GM18502 (cell line): ENCODE measurements around the gene GPC5.
"Not testable (repeated sequence)": the region's sequence is repeated elsewhere in the genome, so short reads cannot be mapped to it uniquely, and the experiment has no call there.

Experiments
- ATAC-seq: cut with Tn5 transposase; IDR thresholded peaks from one replicate; pipeline ENCODE4 v1.9.1; 2021; ENCODE audit warnings: mild to moderate bottlenecking; ENCODE audit not compliant: unreplicated experiment, poor library complexity

The GPC5 gene

DNA sequence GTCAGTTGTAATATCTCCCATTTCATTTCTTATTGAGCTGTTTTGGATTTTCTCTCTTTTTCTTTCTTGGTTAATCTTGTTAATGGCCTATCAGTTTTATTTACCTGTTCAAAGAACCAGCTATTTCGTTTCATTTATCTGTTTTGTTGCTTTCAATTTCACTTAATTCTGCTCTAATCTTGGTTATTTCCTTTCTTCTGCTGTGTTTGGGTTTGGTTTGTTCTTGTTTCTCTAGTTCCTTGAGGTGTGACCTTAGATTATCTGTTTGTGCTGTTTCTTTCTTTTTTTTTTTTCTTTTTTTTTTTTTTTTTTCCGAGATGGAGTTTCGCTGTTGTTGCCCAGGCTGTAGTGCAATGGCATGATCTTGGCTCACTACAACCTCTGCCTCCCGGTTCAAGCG is 896.1 kb downstream of the GPC5 start:
- ATAC-seq = not testable (repeated sequence)

DNA sequence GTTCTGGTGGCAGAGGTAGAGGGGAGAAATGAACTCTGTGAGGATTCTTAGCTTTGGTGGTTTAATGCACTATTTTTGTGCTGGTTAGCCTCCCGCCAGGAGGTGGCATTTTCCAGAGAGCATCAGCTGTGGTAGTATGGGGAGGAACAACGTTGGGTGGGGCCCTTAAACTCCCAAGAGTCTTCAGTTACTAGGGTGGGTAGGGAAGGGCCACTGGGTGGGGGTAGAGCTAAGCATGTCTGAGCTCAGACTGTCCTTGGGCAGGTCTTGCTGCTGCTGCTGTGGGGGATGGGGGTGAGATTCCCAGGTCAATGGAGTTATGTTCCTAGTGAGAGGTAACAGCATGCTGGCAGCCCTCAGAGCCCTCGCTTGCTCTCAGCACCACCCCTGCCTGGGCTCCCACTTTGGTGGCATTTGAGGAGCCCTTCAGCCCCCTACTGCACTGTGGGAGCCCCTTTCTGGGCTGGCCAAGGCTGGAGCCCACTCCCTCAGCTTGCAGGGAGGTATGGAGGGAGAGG is 897.8 kb downstream of the GPC5 start:
- not testable (repeated sequence) for ATAC-seq

DNA sequence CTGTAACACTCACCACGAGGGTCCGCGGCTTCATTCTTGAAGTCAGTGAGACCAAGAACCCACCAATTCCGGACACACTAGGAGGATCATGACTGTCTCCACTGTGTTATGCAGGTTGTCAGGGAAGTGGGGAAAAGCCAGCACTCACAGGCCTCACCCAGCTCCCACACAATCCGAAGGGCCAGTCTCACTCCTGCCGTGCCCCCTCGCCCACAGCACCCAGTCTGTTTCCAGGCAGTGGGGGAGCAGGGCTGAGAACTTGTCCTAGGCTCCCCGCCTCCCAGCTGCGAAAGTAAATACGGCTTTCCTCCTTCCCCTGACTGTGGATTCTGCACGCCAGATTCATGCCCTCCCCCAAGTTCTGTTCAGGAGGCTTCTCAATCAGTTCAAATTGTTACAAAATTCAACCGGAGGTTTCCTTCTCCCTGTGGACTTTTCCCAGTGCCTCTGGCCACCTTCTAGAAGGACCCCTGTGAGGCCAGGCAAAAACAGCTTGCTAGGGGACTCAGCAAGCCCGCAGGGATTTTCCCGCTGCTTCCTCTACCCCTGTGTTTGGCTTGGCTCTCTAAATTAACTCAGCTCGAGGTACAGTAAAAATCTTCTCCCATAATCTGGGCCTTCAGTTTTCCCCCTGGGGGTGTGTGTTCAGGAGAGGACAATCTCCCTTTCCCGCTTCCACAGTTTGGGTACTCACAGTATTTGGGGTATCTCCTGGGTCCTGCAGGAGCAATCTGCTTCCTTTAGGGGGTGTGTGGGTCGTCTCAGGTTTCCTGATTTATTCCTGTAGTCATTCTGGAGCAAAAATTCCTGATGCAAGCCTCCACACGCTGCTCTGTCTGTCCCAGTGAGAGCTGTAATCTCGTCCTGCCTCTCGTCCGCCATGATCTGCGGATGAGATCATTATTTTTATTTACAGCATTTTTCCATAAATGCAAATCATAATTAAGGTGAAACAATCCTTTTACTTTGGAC is 899.8 kb downstream of the GPC5 start:
- no peak for ATAC-seq

DNA sequence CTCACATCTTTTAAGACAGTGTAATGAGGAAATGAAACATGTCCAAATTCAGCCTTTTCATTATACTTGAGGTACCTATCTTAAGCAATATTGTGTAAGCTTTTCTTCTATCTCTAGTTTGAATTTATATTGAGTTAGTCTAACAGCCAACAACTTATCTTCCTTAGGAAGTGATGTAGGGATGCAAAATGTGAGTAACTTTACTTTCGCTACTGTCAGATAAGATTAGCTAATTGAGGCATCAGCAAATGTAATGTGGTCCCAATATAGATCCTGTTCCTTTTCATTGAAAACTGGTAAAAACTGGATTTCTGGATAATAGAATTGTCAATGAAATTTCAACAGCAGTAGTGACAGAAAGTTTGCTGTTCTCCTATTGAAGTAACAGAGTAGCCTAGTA is 902.2 kb downstream of the GPC5 start:
- ATAC-seq = no peak

DNA sequence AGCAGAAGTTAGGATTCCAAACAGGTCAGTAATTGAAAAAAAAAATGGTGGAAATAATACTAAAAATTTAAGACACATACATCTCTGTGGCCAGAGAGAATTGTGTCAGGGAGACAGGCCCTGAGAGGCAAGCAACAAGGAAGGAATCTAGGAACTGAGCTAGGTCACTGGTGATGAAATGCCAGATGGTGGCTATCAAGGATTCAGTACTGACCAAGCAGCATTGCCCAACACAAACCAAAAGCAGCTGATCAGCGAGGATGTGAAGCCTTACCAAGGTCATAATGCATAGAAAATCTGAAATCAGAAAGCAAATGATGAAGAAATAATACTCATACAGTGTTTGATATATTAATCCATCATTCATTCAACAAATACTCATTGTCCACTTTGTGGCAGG is 905.0 kb downstream of the GPC5 start:
- ATAC-seq = no peak

DNA sequence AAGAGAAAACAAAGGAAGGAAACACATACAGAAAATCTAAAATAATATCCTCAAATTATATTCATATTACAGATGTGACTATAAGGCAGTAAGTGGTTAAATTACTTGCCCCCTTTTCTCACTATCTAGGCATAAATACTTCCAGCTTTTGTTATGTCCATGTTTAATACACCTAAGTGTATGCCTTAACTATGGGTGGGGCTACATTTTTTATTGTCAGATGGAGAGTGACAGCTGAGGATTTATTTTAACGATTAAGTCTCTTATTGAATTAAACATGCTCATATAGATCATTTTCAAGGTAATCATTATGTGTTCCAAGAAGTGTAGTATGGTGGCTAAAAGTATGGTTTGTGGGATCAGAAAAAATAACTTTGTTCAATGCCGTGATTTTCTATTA is 909.3 kb downstream of the GPC5 start:
- no peak for ATAC-seq

DNA sequence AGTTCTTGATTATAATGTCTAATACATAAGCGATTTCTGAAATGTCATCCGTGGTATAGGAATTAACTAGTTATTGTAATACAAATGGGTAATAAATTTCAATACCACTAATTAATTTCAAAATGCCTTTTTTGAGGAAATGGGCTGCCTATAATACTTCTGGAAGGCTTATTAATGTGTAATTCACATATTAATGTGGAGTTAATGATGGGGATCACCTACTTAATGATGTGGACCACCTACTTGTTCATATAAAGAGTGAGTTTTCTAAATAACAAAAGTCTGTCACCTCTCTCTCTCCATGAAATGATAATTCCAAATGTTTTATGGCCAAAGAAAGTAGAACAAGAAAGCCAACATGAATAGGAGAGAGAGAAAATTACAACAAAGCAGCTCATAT is 914.4 kb downstream of the GPC5 start:
- ATAC-seq = no peak

DNA sequence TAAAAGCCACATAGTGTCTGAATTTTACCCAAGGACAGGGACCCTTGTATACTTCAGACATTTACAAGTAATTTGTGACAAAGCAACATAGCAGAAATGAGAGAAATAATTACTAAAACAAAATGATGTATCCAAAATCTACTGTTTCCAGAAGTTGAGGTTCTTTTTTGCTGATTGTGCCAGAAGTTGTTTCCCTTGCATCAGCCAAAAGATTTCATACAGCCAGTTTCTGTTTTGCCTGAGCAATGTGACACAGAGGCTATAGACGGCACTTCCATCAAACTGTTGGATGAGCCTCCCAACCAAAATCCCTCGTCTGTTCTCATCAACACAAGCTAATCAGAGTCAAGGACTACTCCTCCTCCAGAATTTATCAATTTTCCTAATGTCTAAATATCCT is 915.0 kb downstream of the GPC5 start:
- no peak for ATAC-seq

DNA sequence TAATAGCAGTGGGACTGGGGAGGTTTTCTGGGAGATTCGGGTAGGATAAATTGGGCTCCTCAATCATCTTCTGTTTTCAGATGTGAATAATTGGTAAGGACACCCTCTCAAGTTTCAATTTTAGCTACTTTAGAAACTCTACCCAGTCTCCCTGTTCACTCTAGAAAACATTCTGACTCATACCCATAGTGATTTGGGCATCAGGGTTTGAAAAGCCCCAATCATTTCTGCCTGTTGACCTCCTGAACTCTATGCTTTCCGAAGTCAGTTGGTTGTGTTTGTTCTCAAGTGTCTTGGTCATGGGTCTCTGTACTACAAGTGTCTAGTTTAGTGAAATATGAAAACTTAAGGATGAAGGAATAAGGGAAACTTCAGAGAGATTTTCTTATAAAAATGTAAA is 916.8 kb downstream of the GPC5 start:
- no peak for ATAC-seq

DNA sequence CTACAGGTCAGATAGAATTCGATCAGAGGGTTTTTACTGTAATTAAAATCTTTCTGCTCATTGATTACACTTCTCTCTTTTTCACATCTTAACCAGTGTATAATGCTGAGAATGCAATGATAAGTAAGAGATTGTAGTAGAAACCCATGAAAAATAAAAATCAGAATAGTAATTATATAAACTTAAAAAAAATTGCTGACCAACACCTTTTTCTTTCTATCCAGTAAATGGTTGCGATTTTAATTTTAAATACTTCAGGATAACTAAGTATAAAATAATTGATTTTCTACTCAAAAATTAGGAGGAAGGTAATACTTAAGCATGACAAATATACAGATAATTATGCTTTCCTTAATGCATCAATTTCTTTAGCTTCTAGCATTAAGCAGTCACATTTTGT is 917.6 kb downstream of the GPC5 start:
- ATAC-seq = no peak

DNA sequence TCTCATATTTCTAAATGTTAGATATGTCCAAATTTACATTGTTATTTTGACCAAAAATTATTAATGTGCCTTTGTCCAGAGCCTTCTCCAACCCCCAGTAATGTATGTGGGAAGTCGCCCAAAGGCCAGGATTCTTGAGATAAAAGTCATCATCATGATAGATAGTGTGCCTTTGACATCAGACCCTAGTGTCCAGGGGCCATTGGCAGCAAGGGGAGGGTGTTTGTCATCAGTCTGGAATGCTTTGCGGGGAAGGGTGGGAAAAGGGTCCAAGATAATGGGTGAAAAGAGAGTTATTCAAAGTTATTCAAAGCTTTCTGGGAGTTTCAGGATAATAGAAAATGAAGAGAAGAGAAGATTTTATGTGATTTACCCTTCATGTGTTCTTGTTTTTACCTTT is 918.6 kb downstream of the GPC5 start:
- ATAC-seq = no peak

DNA sequence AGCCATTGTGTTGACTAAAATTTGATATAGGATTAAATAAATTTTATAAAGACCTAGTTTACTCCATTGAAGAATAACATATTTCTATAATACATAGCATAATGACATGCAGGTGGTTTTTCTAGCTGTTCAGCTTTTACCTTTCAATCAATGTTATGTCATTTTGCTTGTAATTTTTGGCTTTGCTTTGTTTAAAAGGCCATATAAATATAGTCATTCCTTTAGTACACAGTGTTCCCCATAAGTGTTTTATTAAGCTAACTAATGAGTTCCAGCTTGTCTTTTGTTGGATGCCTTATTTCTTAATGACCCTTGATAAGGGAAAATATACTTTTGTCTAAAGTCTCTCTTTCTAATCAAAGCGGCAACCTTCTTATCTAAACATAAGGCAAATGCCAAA is 921.9 kb downstream of the GPC5 start:
- no peak for ATAC-seq

DNA sequence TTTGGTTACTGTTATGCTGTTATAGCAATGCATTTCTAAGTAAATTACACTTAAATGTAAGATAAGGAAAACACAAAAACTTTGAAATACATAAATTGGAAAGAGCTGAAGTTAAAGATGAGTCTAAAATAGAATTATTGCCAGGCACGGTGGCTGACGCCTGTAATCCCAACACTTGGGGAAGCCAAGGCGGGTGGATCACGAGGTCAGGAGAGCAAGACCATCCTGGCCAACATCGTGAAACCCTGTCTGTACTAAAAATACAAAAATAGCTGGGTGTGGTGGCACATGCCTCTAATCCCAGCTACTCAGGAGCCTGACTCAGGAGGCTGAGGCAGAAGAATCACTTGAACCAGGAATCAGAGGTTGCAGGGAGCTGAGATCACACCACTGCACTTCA is 922.8 kb downstream of the GPC5 start:
- ATAC-seq = no peak

DNA sequence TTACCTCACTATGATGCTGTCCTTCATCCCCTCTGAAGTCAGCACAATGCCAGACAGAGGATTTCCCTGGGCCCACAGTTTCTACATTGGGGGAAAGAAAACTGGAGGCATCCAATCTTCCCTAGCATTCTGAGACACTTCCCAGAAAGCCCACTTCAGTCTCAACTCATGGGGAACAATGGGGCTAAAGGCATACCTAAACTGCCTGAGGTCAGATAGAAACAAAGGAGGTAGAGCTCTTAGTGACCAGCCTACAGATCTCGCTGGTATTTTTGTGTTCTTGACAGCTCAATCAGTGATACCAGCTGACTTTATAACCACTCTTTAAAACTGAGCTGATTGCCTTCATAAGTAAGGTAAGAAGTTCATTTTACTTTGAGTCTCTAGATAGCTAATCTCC is 947.2 kb downstream of the GPC5 start:
- ATAC-seq = no peak

DNA sequence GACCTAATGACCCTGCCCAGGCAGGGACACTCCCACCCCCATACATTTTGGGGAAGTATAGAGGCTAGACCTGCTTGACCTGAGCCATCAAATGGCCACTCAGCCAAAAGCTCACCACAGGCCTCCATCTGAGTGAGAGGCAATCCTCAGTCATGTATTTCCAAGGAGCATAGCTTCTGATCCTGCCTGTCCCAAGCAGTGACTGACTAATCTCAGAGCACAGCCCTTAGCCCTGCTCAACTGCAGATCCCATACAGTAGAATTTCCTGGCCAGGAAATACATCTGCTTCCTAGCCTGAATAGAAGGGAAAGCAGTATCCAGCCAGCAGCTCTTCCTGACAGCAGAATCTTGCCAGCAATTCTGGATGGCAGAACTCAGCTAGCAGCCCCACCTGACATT is 947.6 kb downstream of the GPC5 start:
- no peak for ATAC-seq

DNA sequence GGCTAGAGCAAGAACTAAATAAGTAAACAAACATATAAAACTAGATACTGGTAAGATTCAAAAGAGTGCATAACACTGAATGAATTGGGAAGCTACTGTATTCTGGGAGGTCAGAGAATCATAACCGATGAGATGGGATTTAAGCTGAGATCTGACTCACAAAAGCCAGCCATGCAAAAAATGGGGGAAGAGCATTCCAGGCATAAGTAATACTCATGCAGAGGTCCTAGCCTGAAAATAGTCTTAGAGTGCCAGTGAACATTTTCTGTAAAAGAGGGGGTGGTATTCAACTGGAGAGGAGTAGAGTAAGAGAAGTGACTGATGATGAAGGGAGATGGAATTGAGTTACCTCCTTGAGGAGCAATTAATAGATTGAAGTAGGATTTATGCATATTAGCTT is 956.2 kb downstream of the GPC5 start:
- no peak for ATAC-seq

DNA sequence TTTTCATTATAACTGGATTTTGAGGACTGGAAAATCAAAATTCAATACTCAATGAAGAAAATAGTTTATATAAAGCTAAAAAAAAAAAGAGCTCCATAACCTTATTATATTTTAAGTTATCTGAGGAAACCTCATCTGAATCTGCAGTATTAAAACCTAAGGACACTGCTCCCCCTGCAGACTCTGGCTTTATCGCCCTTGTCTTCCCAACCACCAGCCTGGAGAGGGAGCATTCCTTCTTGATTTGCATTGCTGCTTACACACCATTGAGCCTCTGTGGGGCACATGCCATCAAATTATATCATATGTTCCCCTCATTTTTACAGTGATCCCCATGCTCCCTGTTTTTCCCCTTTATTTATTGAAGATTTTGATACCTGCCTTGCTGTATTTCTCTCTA is 956.8 kb downstream of the GPC5 start:
- ATAC-seq = no peak

DNA sequence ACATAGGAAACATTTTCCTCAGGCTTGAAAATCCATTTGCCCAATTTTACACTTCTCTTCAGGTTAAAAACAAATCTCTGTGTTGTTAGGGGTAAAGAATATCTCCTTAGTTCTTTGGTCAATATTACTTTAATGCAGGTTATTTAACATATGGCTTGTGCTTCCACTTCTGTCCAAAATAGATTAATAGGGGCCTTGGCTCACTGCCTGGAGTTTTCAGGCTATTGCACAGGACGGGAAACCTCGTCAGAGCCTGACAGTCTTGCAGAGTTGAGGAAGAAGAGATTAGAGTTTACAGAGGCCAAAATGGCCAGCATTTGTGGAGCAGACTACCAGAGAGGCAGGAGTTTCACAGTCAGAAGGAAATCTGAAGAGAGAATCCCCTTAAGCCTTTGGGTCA is 964.3 kb downstream of the GPC5 start:
- ATAC-seq = no peak

DNA sequence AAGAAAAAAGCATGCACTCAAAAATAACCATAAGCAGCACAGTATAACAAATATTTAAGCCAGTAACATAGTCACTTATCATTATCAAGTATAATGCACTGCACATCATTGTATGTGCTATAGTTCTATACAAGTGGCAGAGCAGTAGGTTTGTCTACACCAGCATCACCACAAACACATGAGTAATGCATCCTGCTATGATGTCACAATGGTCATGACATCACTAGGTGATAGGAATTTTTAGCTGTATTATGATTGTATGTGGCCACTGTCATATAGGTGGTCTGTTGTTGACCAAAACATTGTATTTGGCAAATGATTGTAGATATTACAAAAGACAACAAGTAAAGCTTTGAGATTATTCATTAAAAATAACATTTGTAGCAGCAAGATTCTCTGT is 967.5 kb downstream of the GPC5 start:
- ATAC-seq = no peak

DNA sequence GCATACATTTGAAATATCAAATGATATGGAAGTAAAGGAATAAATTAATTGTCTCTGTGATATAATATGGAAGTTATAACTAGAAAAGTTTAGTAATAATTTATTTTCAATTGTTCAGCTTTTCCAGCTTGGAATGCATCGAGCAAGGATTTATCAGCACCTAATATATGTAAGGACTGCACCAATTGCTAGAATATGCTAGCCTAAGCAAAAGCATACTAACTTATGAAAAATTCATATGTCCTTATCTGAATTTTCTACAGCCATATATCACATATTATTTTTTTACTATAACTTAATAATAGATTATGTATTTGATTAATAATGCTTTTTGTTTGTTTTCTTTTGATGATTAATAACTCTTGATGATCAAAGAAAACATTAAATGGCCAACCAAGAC is 979.0 kb downstream of the GPC5 start:
- ATAC-seq = no peak

DNA sequence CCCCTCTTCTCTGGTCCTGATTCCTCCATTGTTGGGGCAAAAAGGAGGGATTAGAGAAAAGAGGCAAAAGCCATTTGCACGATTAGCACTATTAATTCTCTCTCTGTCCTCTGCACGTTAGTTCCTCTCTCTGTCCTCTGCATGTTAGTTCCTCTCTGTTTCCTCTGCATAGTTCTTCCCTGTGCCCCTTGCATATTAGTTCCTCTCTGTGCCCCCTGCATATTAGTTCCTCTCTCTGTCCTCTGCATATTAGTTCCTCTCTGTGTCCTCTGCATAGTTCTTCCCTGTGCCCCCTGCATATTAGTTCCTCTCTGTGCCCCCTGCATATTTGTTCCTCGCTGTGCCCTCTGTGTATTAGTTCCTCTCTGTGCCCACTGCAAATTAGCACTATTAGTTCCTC is 981.0 kb downstream of the GPC5 start:
- no peak for ATAC-seq

DNA sequence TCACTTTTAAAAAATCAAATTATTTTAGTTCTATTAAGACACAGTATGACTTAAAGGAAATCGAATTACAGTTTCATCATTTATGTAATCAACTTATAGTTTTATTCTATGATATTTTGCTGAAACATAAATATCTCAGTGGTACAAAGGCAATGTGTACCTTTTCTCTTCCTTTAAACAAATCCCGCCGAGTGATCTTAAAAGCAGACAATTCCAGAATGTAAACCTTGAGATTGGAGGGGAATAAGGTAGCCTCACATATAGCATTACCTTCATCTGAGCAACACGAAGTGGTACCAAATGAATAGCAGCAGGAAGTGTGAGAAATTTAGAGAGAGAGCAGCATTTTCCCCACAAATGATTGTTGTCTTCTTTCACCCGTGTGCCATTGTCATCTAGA is 986.0 kb downstream of the GPC5 start:
- ATAC-seq = no peak
